Type B pancreatic cell (in vitro differentiated cells): ENCODE measurements around the gene ETFBKMT. TPM values are rescaled to one million over a fixed set of nuclear protein-coding genes. Genes with fewer than 3 reads are reported as not detected.

ENCODE experiments used
- DNase-seq: peaks from one replicate; pipeline ENCODE4 v3.0.0; 2021; ENCODE audit warnings: mixed read lengths; ENCODE audit not compliant: unreplicated experiment; ENCODE audit errors: extremely low spot score
- H3K27ac Mint-ChIP-seq: 2 replicates; pipeline ENCODE4 v1.8.0; 2021; ENCODE audit warnings: mild to moderate bottlenecking, mixed read lengths
- H3K27me3 Mint-ChIP-seq: 2 replicates; pipeline ENCODE4 v1.8.0; 2021; ENCODE audit warnings: mixed read lengths
- H3K36me3 Mint-ChIP-seq: 2 replicates; pipeline ENCODE4 v1.8.0; 2021; ENCODE audit warnings: mixed read lengths
- H3K4me1 Mint-ChIP-seq: one replicate; pipeline ENCODE4 v1.8.0; 2021; ENCODE audit warnings: mixed read lengths; ENCODE audit not compliant: unreplicated experiment
- H3K4me3 Mint-ChIP-seq: 2 replicates; pipeline ENCODE4 v1.8.0; 2021; ENCODE audit warnings: mild to moderate bottlenecking, mixed read lengths
- H3K9me3 Mint-ChIP-seq: 2 replicates; pipeline ENCODE4 v1.8.0; 2021; ENCODE audit warnings: mixed read lengths
- CTCF ChIP-seq: fragments of 200-600 bp; sonication (generic); conservative IDR thresholded peaks from 2 replicates; pipeline ENCODE4 v1.5.0; 2021; ENCODE audit warnings: antibody characterized with exemption, mild to moderate bottlenecking
- total RNA-seq: library from RNA; stranded (reverse); gene quantifications from 2 replicates; pipeline ENCODE4 v1.2.1, GENCODE V29; 2021; ENCODE audit warnings: low replicate concordance

ETFBKMT gene
- total RNA-seq, 1 donor from 2014 or later: 2.0 TPM

- Mint-ChIP-seq H3K27me3 (no peaks in the 10 kb centered on the region), H3K4me1 (no peaks in the 10 kb centered on the region), H3K36me3 (peaks cover 19% of the 10 kb centered on the region)
Observed at GRCh38 chr12:31722580-31722979, 63.1 kb downstream of the ETFBKMT start.

More at GRCh38 chr12:31722580-31722979, 63.1 kb downstream of the ETFBKMT start:
- Mint-ChIP-seq H3K27ac (no peak overlapping the region), H3K4me3 (no peak overlapping the region), H3K9me3 (peaks cover 6% of the 10 kb centered on the region)
- DNase-seq: no peak
- no peak for TF ChIP-seq CTCF

Other genes with a start within 250 kb of the ETFBKMT start
- 17.5 and 17.7 TPM in 2 replicates for gene DENND5B, start 68.6 kb upstream of the ETFBKMT start, total RNA-seq
- 5.5 and 9.6 TPM in 2 replicates for gene AMN1, start 69.3 kb downstream of the ETFBKMT start, total RNA-seq